ENCODE results near the gene LIMD2.

LIMD2 gene

DNA sequence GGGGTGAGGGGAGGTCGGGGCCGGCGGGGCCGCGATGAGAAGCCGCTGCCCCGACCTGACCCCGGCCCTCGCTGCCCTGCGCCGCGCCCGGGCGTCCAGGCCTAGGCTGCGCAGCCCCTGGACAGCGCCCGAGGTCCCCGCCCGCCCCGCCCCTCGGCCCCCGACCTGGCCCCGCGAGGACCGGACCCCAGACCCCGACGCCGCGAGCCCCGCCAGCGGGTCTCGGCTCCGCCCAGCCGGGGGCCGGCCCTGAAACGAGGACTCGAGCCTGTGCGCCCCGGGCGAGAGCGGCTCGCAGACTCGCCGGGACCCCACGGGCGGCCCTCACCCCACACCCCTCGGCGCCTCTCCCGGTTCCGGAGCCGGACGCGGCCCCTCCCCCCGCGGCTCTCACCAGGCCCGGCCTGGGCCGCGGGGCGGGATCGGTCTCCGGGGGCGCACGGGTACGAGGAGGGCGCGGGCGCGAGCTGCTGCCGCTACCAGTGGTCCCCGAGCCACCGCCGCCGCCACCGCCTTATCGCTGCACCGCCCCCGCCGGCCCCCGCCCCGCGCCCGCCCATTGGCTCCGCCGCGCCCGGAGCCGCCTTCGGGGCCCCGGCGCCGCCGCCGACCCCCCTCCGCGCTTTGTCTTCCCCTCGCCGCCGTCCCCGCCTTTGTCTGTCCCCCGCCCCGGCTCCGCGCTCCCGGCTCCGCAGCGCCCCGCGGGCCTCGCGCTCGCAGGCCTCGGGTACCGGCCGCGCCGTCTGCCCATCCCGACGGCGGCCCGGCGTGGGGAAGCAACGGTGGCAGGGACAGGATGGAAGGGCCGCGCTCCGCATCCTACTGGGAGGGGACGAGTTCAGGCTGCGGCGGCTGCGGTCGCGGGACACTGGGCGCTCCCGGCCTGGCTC lies at the start of gene LIMD2:
Gene LIMD2, minus strand, starts transcription at position 488 of the 890 bp plus-strand sequence. CDS start 827 bp downstream, outside the sequence.
- DNase-seq = peak; percentile 84
- H3K4me3 ChIP-seq (ENCODE audit: low read depth, low read length) = peak within 1 kb of the TSS; percentile 55

GRCh38 chr17:63741408-63742173 lies 41.7 kb upstream of the LIMD2 start, which contains the start of gene STRADA:
STRADA (minus strand) TSS chr17:63741799; CDS start chr17:63728369, 13,430 bp downstream.
- Histone ChIP-seq H3K27ac (peak within 1 kb of the TSS; percentile 91), H3K36me3 (peaks cover 14% of the 10 kb centered on the region), H3K4me3 (ENCODE audit: low read depth, low read length) (peak within 1 kb of the TSS; percentile 96), H3K9me3 (ENCODE audit: severe bottlenecking) (no peaks in the 10 kb centered on the region), H3K27me3 (ENCODE audit: insufficient read depth, low read depth, severe bottlenecking) (no peaks in the 10 kb centered on the region)
- TF ChIP-seq, protein P1, sequence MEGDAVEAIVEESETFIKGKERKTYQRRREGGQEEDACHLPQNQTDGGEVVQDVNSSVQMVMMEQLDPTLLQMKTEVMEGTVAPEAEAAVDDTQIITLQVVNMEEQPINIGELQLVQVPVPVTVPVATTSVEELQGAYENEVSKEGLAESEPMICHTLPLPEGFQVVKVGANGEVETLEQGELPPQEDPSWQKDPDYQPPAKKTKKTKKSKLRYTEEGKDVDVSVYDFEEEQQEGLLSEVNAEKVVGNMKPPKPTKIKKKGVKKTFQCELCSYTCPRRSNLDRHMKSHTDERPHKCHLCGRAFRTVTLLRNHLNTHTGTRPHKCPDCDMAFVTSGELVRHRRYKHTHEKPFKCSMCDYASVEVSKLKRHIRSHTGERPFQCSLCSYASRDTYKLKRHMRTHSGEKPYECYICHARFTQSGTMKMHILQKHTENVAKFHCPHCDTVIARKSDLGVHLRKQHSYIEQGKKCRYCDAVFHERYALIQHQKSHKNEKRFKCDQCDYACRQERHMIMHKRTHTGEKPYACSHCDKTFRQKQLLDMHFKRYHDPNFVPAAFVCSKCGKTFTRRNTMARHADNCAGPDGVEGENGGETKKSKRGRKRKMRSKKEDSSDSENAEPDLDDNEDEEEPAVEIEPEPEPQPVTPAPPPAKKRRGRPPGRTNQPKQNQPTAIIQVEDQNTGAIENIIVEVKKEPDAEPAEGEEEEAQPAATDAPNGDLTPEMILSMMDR (IDR thresholded peaks at IDR 0.05; ENCODE audit: low read depth, low read length) = no peak
- peak; percentile 100 for DNase-seq

More for the DNA sequence above, at the start of gene LIMD2:
- peak within 1 kb of the TSS; percentile 82 for H3K27ac ChIP-seq
- H3K27me3 ChIP-seq (ENCODE audit: insufficient read depth, low read depth, severe bottlenecking) = no peaks in the 10 kb centered on the region
- H3K36me3 ChIP-seq = peaks cover 45% of the 10 kb centered on the region
- no peaks in the 10 kb centered on the region for H3K9me3 ChIP-seq (ENCODE audit: severe bottlenecking)
- TF ChIP-seq, protein P1 (IDR thresholded peaks at IDR 0.05; ENCODE audit: low read depth, low read length) = 0 out of 2 replicates have a peak, but pooled peaks have one; percentile 6

- Histone ChIP-seq H3K27me3 (ENCODE audit: insufficient read depth, low read depth, severe bottlenecking) (no peaks in the 10 kb centered on the region), H3K4me3 (ENCODE audit: low read depth, low read length) (peak overlapping the region; percentile 96), H3K27ac (peak overlapping the region; percentile 91), H3K36me3 (peaks cover 9% of the 10 kb centered on the region), H3K9me3 (ENCODE audit: severe bottlenecking) (no peaks in the 10 kb centered on the region)
- TF ChIP-seq, protein P1 (IDR thresholded peaks at IDR 0.05; ENCODE audit: low read depth, low read length) = no peak
- no peak for DNase-seq
Measured at GRCh38 chr17:63741143-63741407, 41.1 kb upstream of the LIMD2 start.

DNA sequence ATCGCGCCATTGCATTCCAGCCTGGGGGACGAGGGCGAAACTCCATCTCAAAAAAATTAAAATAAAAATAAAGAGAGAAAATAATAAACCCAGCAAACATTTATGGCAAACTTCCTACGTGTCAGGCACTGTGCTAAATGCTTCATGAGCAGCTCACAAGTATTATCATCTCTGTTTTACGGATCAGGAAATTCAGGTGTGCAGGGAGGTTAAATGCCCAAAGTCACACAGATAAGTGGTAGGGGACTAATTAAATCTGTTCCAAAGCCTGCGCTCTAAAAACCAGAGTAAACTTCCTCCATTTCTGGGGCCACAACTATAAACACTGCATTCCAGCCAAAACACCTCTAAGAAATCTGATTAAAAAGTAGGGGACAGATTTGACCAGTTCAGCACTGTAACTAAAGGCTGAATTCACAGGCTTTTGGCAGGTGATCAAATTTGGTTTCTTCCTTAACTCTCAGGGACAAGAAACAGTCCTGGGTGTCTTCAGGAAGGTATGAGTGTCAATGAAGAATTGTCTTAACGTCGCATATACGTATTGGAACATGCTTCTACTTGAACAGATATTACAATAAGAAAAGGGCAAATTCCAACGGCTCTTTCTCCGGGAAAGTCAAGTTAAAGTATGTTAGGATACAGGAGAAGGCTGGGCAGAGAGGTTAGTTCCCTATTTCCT lies 40.7 kb upstream of the LIMD2 start:
- H3K4me3 ChIP-seq (ENCODE audit: low read depth, low read length) = peak overlapping the region; percentile 96
- no peaks in the 10 kb centered on the region for H3K27me3 ChIP-seq (ENCODE audit: insufficient read depth, low read depth, severe bottlenecking)
- TF ChIP-seq, protein P1 (IDR thresholded peaks at IDR 0.05; ENCODE audit: low read depth, low read length) = no peak
- H3K27ac ChIP-seq = peak overlapping the region; percentile 91
- no peaks in the 10 kb centered on the region for H3K9me3 ChIP-seq (ENCODE audit: severe bottlenecking)
- peaks cover 4% of the 10 kb centered on the region for H3K36me3 ChIP-seq
- no peak for DNase-seq

DNA sequence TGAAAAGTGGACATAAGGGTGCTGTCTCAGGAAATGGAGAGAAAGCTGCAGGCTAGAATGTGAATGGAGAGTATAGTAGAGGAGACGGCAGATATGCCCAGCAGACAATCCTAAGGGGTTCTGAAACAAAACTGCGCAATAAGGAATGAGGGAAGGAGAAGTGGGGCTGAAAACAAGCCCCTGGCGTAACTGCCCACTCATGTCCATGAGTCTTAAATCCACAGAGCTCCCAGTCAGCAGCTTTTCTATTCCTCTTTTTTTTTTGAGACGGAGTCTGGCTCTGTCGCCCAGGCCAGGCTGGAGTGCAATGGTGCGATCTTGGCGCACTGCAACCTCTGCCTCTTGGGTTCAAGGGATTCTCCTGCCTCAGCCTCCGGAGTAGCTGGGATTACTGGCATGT lies 35.8 kb upstream of the LIMD2 start:
- Histone ChIP-seq H3K36me3 (no peaks in the 10 kb centered on the region), H3K4me3 (ENCODE audit: low read depth, low read length) (no peak overlapping the region), H3K27ac (no peak overlapping the region), H3K27me3 (ENCODE audit: insufficient read depth, low read depth, severe bottlenecking) (no peaks in the 10 kb centered on the region), H3K9me3 (ENCODE audit: severe bottlenecking) (no peaks in the 10 kb centered on the region)
- no peak for DNase-seq
- TF ChIP-seq, protein P1 (IDR thresholded peaks at IDR 0.05; ENCODE audit: low read depth, low read length) = no peak

Data from WERI-Rb-1 (cell line).